WI38 (cell line): ENCODE measurements around the gene ADARB1.

Experiments used
- H3K4me3 ChIP-seq: 2 replicates; pipeline ENCODE4 v1.5.1; 2011; ENCODE audit warnings: low read depth, mild to moderate bottlenecking, control low read depth, low read length
- CTCF ChIP-seq: IDR thresholded peaks from 2 replicates; pipeline ENCODE4 v1.5.1; 2012; ENCODE audit warnings: low read depth, mild to moderate bottlenecking, control low read depth, low read length

ADARB1 gene

GRCh38 chr21:45029948-45030681 lies 44.3 kb upstream of the ADARB1 start:
- TF ChIP-seq CTCF: no peak
- no peak overlapping the region for H3K4me3 ChIP-seq

GRCh38 chr21:45030682-45031570 lies 43.5 kb upstream of the ADARB1 start:
- H3K4me3 ChIP-seq: no peak overlapping the region

GRCh38 chr21:45031571-45032191 lies 42.7 kb upstream of the ADARB1 start:
- no peak for TF ChIP-seq CTCF
- H3K4me3 ChIP-seq: no peak overlapping the region

More at GRCh38 chr21:45030682-45031570, 43.5 kb upstream of the ADARB1 start:
- TF ChIP-seq CTCF: no peak

GRCh38 chr21:45032332-45032731 lies 42.0 kb upstream of the ADARB1 start:
- no peak for TF ChIP-seq CTCF
- no peak overlapping the region for H3K4me3 ChIP-seq

GRCh38 chr21:45032977-45033710 lies 41.2 kb upstream of the ADARB1 start:
- TF ChIP-seq CTCF: no peak

GRCh38 chr21:45033791-45034555 lies 40.4 kb upstream of the ADARB1 start:
- TF ChIP-seq CTCF: no peak

More at GRCh38 chr21:45032977-45033710, 41.2 kb upstream of the ADARB1 start:
- H3K4me3 ChIP-seq: no peak overlapping the region

More at GRCh38 chr21:45033791-45034555, 40.4 kb upstream of the ADARB1 start:
- peak overlapping the region; percentile 14; the same call in 1 of the 2 replicates for H3K4me3 ChIP-seq
